ENCODE results near the gene RPL36AL.

- no peak for TF ChIP-seq CTCF (IDR thresholded peaks at IDR 0.05)
- TF ChIP-seq POLR2A (IDR thresholded peaks at IDR 0.05): no peak
Observed at GRCh38 chr14:49574038-49574437, 46.4 kb downstream of the RPL36AL start.
